ENCODE results near the gene PYURF.
"Not testable (repeated sequence)": the region's sequence is repeated elsewhere in the genome, so short reads cannot be mapped to it uniquely, and the experiment has no call there.

Gene PYURF

GRCh38 chr4:88523325-88524129 is at the start of gene PYURF:
PYURF (minus strand) TSS chr4:88523776; CDS start chr4:88523700, 76 bp downstream.
- DNase-seq (ENCODE audit: low spot score) = peak; percentile 86

- no peak for DNase-seq (ENCODE audit: low spot score)
Measured at GRCh38 chr4:88570001-88570400, 46.4 kb upstream of the PYURF start.

- no peak for DNase-seq (ENCODE audit: low spot score)
Measured at GRCh38 chr4:88567591-88567990, 44.0 kb upstream of the PYURF start.

- no peak for DNase-seq (ENCODE audit: low spot score)
Measured at GRCh38 chr4:88549815-88550214, 26.2 kb upstream of the PYURF start.

- DNase-seq (ENCODE audit: low spot score) = not testable (repeated sequence)
Measured at GRCh38 chr4:88539322-88540068, 15.9 kb upstream of the PYURF start.

- no peak for DNase-seq (ENCODE audit: low spot score)
Measured at GRCh38 chr4:88537709-88538108, 14.1 kb upstream of the PYURF start.

GRCh38 chr4:88535090-88535755 is 11.6 kb upstream of the PYURF start:
- DNase-seq (ENCODE audit: low spot score) = no peak

- DNase-seq (ENCODE audit: low spot score) = peak; percentile 47
Measured at GRCh38 chr4:88533937-88534750, 10.6 kb upstream of the PYURF start.

- DNase-seq (ENCODE audit: low spot score) = no peak
Measured at GRCh38 chr4:88533088-88533790, 9.7 kb upstream of the PYURF start.

GRCh38 chr4:88531549-88531948 is 8.0 kb upstream of the PYURF start:
- DNase-seq (ENCODE audit: low spot score) = no peak

- no peak for DNase-seq (ENCODE audit: low spot score)
Measured at GRCh38 chr4:88528861-88529260, 5.3 kb upstream of the PYURF start.

GRCh38 chr4:88527787-88528186 is 4.2 kb upstream of the PYURF start:
- no peak for DNase-seq (ENCODE audit: low spot score)

GRCh38 chr4:88526221-88526815 is 2.7 kb upstream of the PYURF start:
- no peak for DNase-seq (ENCODE audit: low spot score)

GRCh38 chr4:88524171-88524570 is 595 bp upstream of the PYURF start:
- no peak for DNase-seq (ENCODE audit: low spot score)

GRCh38 chr4:88522702-88523324 is 763 bp downstream of the PYURF start:
- peak; percentile 36 for DNase-seq (ENCODE audit: low spot score)

GRCh38 chr4:88518911-88519310 is 4.7 kb downstream of the PYURF start:
- DNase-seq (ENCODE audit: low spot score) = no peak

- DNase-seq (ENCODE audit: low spot score) = no peak
Measured at GRCh38 chr4:88517825-88518224, 5.8 kb downstream of the PYURF start.

- DNase-seq (ENCODE audit: low spot score) = no peak
Measured at GRCh38 chr4:88516746-88517145, 6.8 kb downstream of the PYURF start.

- DNase-seq (ENCODE audit: low spot score) = no peak
Measured at GRCh38 chr4:88514557-88515511, 8.7 kb downstream of the PYURF start.
